Keratinocyte (primary cell): ENCODE data around the gene AFAP1L2. TPM values are rescaled to one million over a fixed set of nuclear protein-coding genes. Genes with fewer than 3 reads are reported as not detected.

Experiments
- DNase-seq: peaks from one replicate; pipeline ENCODE4 v3.0.0-alpha.2; 2011; ENCODE audit warnings: low read depth, missing footprints, low spot score
- FAIRE-seq: peaks from 2 replicates; lab custom pipeline; 2011; peaks lifted over from hg19 to GRCh38; lab: Jason Lieb, UNC
- H2AFZ ChIP-seq: 2 replicates; pipeline ENCODE4 v1.6.0; 2012; ENCODE audit warnings: low read length, control low read depth, inconsistent platforms; ENCODE audit not compliant: control insufficient read depth
- H3K27ac ChIP-seq: 2 replicates; pipeline ENCODE4 v1.5.1; 2011; ENCODE audit warnings: low read length; ENCODE audit not compliant: control insufficient read depth, insufficient read depth
- H3K27me3 ChIP-seq: 3 replicates; pipeline ENCODE4 v1.6.0; 2011; ENCODE audit warnings: low read length; ENCODE audit not compliant: control insufficient read depth, insufficient read depth; ENCODE audit errors: extremely low read depth
- H3K36me3 ChIP-seq, 2 experiments: 2 replicates in 1 of 2; 3 replicates in 1 of 2; pipeline ENCODE4 v1.5.1; 2011; ENCODE audit warnings: low read length in 2 of 2, mild to moderate bottlenecking in 1 of 2; ENCODE audit not compliant: control insufficient read depth in 2 of 2, insufficient read depth in 2 of 2; ENCODE audit errors: extremely low read depth in 1 of 2
- H3K4me1 ChIP-seq: 3 replicates; pipeline ENCODE4 v1.5.1; 2011; ENCODE audit warnings: low read length; ENCODE audit not compliant: control insufficient read depth, insufficient read depth; ENCODE audit errors: extremely low read depth
- H3K4me2 ChIP-seq: 3 replicates; pipeline ENCODE4 v1.6.0; 2011; ENCODE audit warnings: low read depth, low read length; ENCODE audit not compliant: control insufficient read depth, insufficient read depth; ENCODE audit errors: extremely low read depth
- H3K4me3 ChIP-seq, 3 experiments: fragments of 200-600 bp in 1 of 3; sonication (generic) in 1 of 3; 2 replicates in 2 of 3; 3 replicates in 1 of 3; pipeline ENCODE4 v1.5.1; 2011 to 2016; ENCODE audit warnings: low read length in 3 of 3, mild to moderate bottlenecking in 3 of 3, control low read depth in 2 of 3, inconsistent platforms in 1 of 3, low read depth in 1 of 3, mixed read lengths in 1 of 3, mixed run types in 1 of 3, moderate library complexity in 1 of 3; ENCODE audit not compliant: control insufficient read depth in 2 of 3, insufficient read depth in 2 of 3; ENCODE audit errors: extremely low read depth in 1 of 3
- H3K79me2 ChIP-seq: 2 replicates; pipeline ENCODE4 v1.6.0; 2012; ENCODE audit warnings: low read length; ENCODE audit not compliant: control insufficient read depth, insufficient read depth
- H3K9ac ChIP-seq: 3 replicates; pipeline ENCODE4 v1.6.0; 2011; ENCODE audit warnings: low read length; ENCODE audit not compliant: control insufficient read depth, insufficient read depth; ENCODE audit errors: extremely low read depth
- H3K9me1 ChIP-seq: 3 replicates; pipeline ENCODE4 v1.6.0; 2011; ENCODE audit warnings: low read length; ENCODE audit not compliant: control insufficient read depth, insufficient read depth; ENCODE audit errors: extremely low read depth
- H3K9me3 ChIP-seq: 2 replicates; pipeline ENCODE4 v1.5.1; 2012; ENCODE audit warnings: low read depth, low read length; ENCODE audit not compliant: control insufficient read depth
- H4K20me1 ChIP-seq: 3 replicates; pipeline ENCODE4 v1.6.0; 2011; ENCODE audit warnings: low read length; ENCODE audit not compliant: control insufficient read depth, insufficient read depth; ENCODE audit errors: extremely low read depth
- CTCF ChIP-seq, 3 experiments: IDR thresholded peaks in 1 of 3; conservative IDR thresholded peaks in 1 of 3; optimal IDR thresholded peaks in 1 of 3; 2 replicates in 2 of 3; 3 replicates in 1 of 3; pipeline versions ENCODE3 to v1.5.1; 2011; ENCODE audit warnings: low read length in 3 of 3, mild to moderate bottlenecking in 3 of 3, moderate library complexity in 2 of 3, control low read depth in 1 of 3, inconsistent platforms in 1 of 3; ENCODE audit not compliant: insufficient read depth in 2 of 3; ENCODE audit errors: extremely low read depth in 1 of 3
- EZH2 ChIP-seq: IDR thresholded peaks from one replicate; pipeline ENCODE4 v1.6.1; 2012; ENCODE audit warnings: inconsistent platforms, mild to moderate bottlenecking, low read length, moderate library complexity
- dilution Hi-C: fragments of 300-500 bp; cut with MboI; formaldehyde crosslinking; loops from one replicate; pipeline ENCODE4 v1.7.0; 2020; ENCODE audit warnings: low sequenced_read_pairs; ENCODE audit not compliant: extremely low pct_ligation_motif_present
- polyA plus RNA-seq, 5 experiments: library from polyadenylated mRNA; depleted of rRNA in 3 of 5; stranded (reverse) in 3 of 5; stranded (forward) in 1 of 5; unstranded in 1 of 5; fragments of >200 nt; gene quantifications; 1 replicate in 1 of 5; 2 replicates in 3 of 5; 3 replicates in 1 of 5; pipeline versions ENCODE4 v1.2.1 to v1.2.3, GENCODE V29; 2011 to 2012; ENCODE audit warnings: missing spikeins in 2 of 5, low read depth in 1 of 5, low replicate concordance in 1 of 5

The AFAP1L2 gene
- polyA plus RNA-seq, 1 donor (not counting 4 experiments of a cell fraction or from before 2014, with no cell fraction given), result 40.4 TPM

GRCh38 chr10:114342976-114343375 is 61.3 kb downstream of the AFAP1L2 start:
- no peak for FAIRE-seq
- no peak for TF ChIP-seq CTCF (optimal IDR thresholded peaks at IDR 0.05 in 1 of 3, IDR thresholded peaks at IDR 0.05 in 1 of 3, conservative IDR thresholded peaks at IDR 0.05 in 1 of 3; ENCODE audit: extremely low read depth in 1 of 3, insufficient read depth in 2 of 3, low read length in 3 of 3)
- no peak for TF ChIP-seq EZH2

GRCh38 chr10:114340816-114341215 is 63.5 kb downstream of the AFAP1L2 start:
- FAIRE-seq (no peak), DNase-seq (no peak)
- H3K27ac ChIP-seq, result no peak overlapping the region

More at GRCh38 chr10:114342976-114343375, 61.3 kb downstream of the AFAP1L2 start:
- Histone ChIP-seq H3K9me3 (no peaks in the 10 kb centered on the region), H3K9me1 (no peaks in the 10 kb centered on the region), H2AFZ (no peak overlapping the region), H3K36me3 (peaks cover 11 to 16% of the 10 kb centered on the region in 2 experiments), H3K79me2 (peaks cover 17% of the 10 kb centered on the region), H4K20me1 (no peaks in the 10 kb centered on the region), H3K4me3 (no peak overlapping the region), H3K4me2 (no peak overlapping the region), H3K9ac (no peak overlapping the region), H3K27me3 (no peaks in the 10 kb centered on the region), H3K4me1 (peaks cover 4% of the 10 kb centered on the region), H3K27ac (no peak overlapping the region)
- no peak for DNase-seq
- dilution Hi-C loops, result no loop called here

More at GRCh38 chr10:114340816-114341215, 63.5 kb downstream of the AFAP1L2 start:
- peaks cover 13% of the 10 kb centered on the region for H3K79me2 ChIP-seq
- no peaks in the 10 kb centered on the region for H3K9me3 ChIP-seq
- no peaks in the 10 kb centered on the region for H3K9me1 ChIP-seq
- H4K20me1 ChIP-seq, result no peaks in the 10 kb centered on the region
- H2AFZ ChIP-seq, result no peak overlapping the region
- H3K27me3 ChIP-seq, result no peaks in the 10 kb centered on the region
- H3K9ac ChIP-seq, result no peak overlapping the region
- TF ChIP-seq CTCF (optimal IDR thresholded peaks at IDR 0.05 in 1 of 3, IDR thresholded peaks at IDR 0.05 in 1 of 3, conservative IDR thresholded peaks at IDR 0.05 in 1 of 3; ENCODE audit: extremely low read depth in 1 of 3, insufficient read depth in 2 of 3, low read length in 3 of 3) (no peak), EZH2 (no peak)
- dilution Hi-C loops, result no loop called here
- H3K36me3 ChIP-seq, result peaks cover 11 to 25% of the 10 kb centered on the region in 2 experiments
- H3K4me1 ChIP-seq, result peaks cover 22% of the 10 kb centered on the region
- H3K4me2 ChIP-seq, result no peak overlapping the region
- H3K4me3 ChIP-seq, result no peak overlapping the region
